GM21515 (cell line): ENCODE results near the gene TTC33.

Experiments
- ATAC-seq: cut with Tn5 transposase; IDR thresholded peaks from one replicate; pipeline ENCODE4 v1.9.1; 2021; ENCODE audit not compliant: unreplicated experiment

TTC33 gene

DNA sequence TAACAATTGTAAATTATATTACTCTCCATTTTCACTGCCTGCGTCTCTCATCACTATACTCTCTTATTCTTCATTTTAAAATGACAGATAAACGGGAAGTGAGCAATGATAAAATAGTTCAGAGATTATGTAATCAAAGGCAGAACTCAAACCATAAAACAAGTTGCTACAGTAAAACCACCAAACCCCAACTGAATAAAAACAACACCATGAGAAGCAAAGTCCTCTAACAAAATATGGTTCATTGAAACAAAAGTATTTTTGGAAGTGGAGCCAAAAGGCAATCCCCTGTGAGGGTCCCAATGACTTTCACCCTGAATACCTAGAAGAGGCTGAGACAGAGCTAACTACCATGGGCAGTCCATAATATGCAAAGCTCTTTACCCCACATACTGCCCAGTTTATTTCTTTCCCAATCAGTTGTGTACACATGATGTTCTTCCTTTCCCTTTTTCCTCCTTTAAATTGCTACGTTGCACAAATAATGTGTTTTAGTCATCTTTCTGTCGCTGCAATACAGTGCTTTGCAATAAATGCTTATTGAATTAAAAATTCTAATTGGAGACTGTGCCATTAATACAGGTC, 140.1 kb downstream of the TTC33 start:
- ATAC-seq: no peak

DNA sequence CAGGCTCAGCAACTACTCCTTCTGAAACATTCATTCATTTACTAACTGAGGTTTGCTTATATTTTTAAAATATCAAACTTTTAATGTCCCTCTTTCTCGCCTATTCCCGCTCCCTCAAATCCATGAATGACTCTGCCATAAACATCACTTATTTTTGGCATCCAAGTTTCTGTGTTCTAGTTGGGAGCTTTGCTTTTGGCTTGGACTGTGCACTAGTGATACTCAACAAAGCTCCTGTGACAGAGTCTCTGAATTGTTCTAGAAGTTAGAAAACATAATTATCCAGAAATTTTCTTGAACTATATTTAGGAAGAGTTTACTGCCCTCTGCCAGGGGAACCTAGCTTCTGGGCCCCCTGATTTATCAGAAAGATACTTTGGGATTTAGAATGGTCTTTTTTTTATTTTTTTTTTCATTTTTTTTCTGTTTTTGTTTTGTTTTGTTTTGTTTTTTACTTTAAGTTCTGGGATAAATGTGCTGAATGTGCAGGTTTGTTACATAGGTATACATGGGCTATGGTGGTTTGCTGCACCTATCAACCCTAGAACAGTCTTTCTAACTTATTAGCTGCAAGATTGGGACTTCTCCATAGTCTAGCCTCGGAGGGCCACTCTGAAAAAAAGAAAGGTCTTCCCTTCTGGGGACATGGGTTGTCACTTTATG, 140.7 kb downstream of the TTC33 start:
- ATAC-seq: no peak

DNA sequence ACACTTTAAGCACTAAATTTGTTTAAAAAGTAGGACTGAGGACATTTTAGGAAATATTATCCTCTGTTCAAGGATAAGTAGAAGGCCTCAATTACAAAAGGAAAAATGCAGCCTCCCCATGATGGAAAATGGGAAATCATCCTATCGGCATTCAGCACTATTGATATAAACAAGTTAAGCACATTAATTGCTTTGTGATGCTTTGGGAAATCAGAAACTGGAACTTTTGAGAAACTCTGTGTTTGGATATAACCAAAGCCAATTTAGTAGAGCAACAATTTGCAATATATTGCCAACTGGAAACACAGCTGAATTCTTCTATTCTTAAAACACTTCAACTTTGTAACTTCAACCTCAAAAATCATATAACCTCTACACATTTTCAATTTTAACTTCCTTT, 141.3 kb downstream of the TTC33 start:
- ATAC-seq: no peak

DNA sequence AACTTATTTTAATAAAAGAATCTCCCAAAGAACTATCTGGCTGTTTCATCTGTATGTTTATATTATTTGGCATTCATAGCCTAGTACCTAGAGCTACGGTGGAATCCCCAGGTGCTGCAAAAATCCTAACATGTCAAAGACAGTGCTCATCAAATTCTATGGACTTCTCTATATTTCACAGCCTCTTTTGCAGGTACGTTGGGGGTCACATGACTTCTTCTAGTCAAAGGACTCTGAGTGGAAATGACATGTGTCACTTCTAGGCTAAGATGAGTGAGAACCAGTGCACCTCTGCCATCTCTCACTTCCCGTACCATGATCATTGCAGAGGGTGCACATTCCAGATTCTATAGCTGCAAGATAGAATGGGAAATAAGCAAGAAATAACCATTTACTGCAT, 148.6 kb downstream of the TTC33 start:
- no peak for ATAC-seq

DNA sequence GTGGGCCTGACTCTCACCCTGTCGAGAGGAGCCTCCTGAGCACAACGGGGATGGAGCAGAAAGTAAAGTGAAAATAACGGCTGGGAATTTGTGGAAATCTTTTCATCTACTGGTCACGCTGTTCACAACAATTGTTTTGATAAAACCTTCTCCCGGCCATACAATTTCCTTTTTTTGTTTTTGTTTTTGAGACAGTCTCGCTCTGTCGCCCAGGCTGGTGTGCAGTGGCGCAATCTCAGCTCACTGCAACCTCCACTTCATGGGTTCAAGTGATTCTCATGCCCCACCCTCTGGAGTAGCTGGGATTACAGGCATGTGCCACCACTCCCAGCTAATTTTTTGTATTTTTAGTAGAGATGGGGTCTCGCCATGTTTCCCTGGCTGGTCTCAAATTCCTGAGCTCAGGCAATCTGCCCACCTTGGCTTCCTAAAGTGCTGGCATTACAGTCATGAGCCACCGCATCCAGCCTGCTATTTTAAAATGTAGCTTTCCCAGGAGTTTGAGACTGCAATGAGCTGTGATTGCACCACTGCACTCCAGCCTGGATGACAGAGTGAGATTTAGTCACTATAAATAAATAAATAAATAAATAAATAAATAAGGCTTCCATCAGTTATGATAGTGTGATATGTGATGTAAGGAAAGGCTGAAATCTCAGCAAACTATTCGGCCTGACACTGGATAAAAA, 149.5 kb downstream of the TTC33 start:
- ATAC-seq: no peak

DNA sequence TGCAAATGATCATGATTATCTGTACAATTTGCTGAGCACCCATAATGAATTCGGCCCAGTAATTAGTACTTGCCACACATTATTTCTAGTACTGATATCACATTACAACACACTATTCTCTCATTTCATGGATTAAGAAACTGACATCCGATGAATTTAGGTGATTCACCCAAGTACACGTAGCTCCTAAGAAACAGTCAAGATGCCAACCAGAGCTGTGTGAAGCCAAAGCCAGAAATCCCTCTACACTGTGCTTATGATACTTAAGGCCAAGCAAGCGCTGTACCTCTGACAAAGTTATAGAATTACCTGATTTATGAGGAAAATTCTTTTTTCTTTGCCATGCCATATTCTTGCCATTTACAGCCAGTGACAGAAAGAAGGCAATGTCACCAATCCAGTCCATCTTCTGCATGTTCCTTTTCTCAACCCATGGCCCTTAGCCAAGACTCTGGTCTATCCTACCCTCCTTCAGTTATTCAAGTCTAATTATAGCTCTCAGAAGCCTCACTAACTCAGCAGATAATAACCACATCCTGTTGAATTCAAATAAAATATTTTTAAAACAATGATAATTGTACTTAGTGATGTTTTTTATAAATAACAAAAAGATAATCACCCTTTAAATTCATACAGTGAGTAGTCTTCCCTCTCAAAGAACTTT, 150.3 kb downstream of the TTC33 start:
- ATAC-seq: no peak

DNA sequence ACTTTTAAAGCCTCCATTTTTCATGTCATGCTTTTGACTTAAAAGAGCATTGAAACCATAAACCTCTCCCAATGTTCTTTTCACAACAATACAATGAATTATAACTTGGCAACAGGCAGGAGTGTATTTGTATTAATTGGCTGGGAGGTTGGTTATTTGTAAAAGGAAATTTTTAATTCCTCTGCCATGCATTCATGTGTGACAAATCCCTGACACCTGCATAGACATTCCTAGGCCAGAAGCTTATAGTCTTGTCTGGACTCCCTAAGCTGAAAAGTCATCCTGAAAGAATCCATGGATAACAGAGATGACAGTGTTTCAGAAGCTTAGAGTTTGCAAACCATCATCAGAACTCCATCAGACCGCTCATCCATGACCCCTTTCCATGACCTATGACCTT, 152.4 kb downstream of the TTC33 start:
- no peak for ATAC-seq

DNA sequence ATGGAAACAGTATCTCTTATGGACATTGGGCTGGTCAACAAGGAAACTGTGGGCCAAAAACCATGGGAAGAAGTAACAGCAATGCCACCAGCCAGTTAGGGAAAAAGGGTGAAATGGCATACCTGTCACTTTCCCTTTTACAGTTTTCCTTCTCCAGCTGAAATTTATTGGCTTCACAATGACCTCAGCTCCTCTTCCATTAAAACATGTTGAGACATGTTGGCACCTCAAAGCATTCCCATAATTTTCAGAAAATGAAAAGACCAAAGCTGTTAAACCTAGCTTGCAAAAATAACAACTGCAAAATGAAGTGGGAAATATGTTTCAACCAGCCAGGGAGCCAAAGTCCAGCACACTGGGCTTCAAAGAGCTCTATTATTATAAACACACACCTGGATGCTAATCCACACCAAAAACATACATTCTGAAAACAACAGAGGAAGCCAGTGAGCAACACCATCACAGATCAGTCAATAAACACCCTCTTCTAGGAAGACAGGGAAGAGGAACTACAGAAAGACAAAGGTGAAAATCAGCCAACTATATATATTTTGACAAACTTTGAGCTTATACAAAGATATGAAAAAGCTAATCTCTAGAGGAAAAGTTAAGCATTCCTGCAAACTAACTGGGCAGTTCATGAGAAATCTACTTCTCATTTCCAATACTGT, 154.4 kb downstream of the TTC33 start:
- no peak for ATAC-seq

DNA sequence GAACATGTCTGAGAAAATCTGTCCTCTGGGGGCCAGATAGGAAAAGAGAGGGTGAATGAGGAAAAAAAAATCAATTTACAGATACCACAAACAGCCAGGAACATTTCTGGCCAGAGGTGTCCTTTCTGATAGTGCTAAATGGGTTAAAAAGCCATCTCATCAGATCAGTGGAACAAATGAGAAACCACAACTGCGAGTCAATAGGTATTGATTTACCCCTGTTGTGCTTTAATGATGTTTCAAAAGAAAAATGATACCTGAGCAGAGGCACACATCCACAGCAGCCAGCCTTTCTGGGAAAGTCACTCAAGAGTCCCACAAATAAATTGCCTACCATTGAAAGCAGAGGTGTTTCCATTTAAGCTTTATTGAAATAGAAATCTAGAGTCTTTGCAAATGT, 155.4 kb downstream of the TTC33 start:
- ATAC-seq: no peak

DNA sequence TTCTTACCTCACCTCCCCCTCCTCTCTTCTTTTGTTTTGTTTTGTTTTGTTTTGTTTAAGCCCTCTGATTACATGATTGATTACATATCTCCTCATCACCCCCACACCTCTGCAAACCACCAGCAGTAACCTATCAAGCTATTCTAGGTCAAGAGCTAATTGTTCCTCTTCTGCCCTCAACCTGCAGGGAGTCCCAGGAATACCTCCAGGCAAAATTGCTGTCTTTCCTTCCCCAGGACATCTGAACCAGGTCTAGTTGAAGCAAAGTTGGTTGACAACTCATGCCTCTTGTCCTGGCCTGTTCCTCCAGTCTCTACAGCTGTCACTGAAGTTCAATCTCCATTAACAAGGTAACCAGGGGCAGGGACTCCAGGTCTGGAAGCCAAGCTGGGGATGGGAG, 156.1 kb downstream of the TTC33 start:
- no peak for ATAC-seq

DNA sequence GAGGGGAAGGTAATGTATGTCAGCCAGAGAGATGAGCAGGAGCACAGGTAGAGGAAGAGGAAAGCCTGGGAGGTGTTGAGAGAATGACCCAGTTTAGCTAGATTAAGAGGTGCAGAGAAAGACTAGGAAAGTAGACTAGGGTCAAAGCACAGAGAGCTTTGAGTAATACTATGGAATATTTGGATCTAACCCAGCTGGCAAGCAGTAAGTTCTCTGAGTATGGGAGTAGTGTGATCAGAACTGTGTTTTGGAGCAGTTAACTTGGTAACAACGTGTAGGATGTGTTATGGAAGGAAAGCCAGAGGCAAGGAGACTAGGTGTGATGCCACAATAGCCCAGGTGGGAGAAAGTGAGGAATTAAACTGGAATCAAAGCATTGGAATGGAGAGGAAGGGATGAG, 160.9 kb downstream of the TTC33 start:
- ATAC-seq: no peak

DNA sequence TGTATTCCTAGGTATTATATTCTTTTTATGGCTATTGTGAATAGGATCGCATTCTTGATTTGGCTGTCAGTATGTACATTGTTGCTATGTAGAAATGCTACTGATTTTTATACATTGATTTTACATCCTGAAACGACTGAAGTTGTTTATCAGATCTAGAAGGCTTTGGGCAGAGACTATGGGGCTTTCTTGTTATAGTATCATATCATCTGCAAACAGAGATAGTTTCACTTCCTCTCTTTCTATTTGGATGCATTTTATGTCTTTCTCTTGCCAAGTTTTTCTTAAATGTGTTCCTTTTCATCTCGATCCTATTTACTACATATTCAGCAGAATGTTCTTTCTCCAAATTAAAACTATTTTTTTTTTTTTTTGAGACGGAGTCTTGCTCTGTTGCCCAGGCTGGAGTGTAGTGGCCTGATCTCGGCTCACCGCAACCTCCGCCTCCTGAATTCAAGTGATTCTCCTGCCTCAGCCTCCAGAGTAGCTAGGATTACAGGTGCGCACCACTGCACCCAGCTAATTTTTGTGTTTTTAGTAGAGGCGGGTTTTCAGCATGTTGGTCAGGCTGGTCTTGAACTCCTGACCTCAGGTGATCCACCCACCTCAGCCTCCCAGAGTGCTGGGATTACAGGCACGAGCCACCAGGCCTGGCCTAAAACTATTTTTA, 163.9 kb downstream of the TTC33 start:
- ATAC-seq: peak; percentile 93

DNA sequence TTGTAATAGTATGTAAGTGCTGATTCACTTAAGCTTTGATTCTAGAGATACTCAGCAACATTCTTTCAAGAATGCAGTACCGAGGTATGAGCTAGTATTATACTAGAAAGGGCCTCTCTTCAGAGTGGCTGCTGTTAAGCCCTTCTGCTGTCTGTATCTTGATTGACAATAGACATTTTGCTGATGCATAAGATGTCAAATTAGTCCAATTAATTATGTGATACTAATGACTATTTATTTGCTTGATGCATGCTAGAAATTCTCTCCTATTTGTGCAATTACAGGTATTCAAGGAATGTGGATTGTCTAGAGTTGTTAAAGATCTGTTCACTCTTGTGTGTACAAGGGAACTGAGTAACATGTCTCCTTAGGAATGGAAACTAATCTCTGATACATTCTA, 168.4 kb downstream of the TTC33 start:
- ATAC-seq: no peak

DNA sequence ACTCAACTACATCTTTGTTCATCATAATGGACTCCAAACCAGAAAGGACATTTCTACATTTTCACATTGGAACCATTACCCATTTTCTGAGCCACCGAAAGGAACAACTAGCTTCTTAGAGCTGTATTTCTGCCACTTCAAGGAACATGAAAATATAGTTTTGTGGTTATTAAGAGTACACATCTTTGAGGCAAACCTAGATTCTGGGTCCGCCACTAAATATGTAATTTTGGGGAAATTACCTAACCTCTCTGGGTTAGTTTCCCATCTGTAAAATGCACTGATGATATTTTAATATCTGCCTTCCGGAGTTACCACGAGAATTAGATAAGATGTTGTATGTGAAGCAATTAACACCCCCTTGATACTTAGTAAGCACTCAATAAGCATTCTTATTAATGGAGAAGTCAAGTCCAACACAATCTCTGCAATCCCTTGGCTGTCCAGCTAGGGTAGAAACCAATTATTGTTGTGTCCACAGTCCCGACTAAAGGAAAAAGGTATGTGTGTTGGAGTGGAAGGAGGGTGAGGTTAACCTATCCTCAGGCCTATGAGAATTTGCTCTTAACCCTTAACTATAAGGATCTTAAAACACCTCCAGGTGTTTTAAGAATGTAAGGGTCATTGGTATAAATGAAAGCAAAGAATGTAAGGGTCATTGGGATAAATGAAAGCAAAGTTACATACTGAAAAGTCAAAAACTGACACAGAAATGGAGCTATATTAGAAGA, 170.1 kb downstream of the TTC33 start:
- no peak for ATAC-seq

DNA sequence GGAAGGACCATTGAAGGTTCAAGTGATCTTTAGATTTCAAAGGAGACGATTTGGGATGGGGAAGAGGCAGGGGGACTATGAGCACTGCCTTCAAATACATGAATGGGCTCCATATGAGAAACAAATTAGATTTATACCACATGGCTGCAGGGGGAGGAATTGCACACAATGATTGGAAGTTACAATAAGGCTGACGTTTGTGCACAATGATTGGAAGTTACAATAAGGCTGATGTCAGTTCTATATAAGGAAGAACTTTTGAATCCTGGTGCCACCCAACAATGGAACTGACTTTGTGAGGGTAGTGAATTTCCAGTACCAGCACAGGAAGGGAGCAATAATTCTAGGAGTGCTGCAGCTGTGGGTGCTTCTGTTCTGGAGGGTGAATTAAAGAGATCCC, 171.7 kb downstream of the TTC33 start:
- no peak for ATAC-seq

DNA sequence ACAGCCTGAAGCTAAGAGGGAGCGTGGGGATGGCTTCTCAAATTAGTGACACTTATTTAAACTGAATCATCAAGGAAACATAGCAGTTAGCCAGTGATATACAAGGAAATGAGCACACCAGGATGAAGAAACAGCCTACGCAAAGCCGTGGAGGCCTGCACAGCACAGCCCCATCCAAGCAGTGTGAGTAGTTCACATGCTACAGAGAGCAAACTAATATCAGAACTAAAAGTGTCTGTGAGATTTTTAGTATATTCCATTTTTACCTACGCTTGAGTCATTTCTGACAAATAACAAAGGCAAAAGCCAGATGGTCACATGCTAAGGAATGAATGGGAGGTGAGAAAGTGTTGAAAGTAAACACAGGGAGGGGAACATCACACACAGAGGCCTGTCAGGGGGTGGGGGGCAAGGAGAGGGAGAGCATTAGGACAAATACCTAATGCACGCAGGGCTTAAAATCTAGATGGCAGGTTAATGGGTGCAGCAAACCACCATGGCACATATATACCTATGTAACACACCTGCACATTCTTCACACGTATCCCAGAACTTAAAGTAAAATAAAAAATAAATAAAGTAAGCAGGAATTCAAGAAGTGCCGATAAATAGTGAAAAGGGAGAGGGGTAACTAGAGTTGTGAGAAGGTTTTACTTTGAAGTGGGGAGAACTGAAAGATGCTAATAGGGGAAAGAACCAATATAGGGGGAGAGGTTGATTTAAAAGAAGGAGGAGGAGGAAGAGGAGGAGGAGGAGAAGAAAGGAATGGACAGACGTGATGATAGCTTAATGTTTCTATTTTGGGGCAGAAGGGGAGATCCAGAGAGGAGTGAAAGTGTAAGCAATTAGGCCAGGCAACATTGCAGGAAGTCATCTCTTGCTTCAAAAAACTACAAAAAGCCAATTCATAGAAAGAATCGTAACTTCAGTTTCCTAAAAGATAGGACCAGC, 177.0 kb downstream of the TTC33 start:
- ATAC-seq: peak; percentile 93

DNA sequence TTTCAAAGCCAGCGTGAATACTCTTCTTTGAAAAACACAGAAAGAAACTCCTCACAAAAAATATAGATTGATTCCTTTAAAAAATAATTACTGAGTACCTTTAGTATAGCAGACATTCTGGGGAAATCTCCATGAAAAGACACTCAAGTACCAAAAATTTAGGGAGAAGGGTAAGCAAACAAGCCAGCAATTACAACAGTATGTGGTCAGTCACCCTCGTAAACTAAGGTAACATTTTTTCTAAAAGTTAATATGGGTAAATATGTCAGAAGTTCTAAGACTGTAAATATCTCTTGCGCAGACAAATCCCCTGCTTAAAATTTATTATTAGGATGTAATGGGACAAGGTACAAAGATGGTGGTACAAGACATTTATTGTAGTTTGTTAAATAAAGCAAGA, 178.0 kb downstream of the TTC33 start:
- no peak for ATAC-seq

DNA sequence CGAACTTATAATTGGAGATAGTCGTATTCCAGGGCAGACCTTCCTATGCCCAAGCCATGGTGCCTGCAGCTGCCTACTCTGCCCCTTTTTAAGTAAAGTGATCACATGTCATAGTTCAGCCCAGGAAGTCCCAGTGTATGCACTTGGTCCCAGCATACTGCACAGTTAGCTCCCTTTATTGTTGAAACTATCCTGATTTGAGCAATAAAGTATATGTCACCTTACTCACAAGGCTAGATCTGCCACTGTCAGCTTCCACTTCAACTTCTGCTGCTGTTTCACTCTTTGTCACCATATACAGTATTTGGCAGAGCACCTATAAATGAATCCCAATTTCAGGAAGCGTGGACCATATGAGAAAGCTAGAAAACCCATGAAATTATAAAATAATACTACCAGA, 179.8 kb downstream of the TTC33 start:
- ATAC-seq: no peak

DNA sequence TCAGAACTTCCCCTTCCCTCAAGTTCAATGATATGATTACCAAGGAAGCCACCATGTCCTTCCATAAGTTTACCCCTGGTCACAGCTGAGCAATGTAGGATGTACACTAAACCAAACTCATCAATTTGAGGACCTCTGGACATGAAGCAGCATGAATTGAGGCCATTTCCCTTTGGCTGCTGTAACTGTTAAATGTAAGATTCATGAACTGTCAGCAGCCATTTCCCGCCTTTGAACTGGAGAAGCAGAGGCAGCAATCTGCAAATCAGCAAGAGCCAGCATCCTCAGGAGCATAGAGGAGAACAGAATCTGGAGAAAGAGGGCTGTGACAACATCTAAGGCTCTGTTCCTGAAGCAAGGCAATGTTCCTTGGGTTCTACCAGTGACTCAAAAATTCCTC, 180.3 kb downstream of the TTC33 start:
- no peak for ATAC-seq
